Hepatic stellate cell (primary cell): ENCODE data around the gene SLC6A7.
"Not testable (repeated sequence)": the region's sequence is repeated elsewhere in the genome, so short reads cannot be mapped to it uniquely, and the experiment has no call there.

ENCODE experiments used
- DNase-seq: peaks from one replicate; pipeline ENCODE4 v3.0.0; 2011; ENCODE audit warnings: low spot score

The SLC6A7 gene

GRCh38 chr5:150217873-150218692 lies 28.2 kb downstream of the SLC6A7 start:
- peak; percentile 90 for DNase-seq

GRCh38 chr5:150218693-150219035 lies 28.8 kb downstream of the SLC6A7 start:
- DNase-seq: no peak

GRCh38 chr5:150219142-150219541 lies 29.3 kb downstream of the SLC6A7 start:
- peak; percentile 59 for DNase-seq

GRCh38 chr5:150219861-150220260 lies 30.0 kb downstream of the SLC6A7 start:
- no peak for DNase-seq

DNA sequence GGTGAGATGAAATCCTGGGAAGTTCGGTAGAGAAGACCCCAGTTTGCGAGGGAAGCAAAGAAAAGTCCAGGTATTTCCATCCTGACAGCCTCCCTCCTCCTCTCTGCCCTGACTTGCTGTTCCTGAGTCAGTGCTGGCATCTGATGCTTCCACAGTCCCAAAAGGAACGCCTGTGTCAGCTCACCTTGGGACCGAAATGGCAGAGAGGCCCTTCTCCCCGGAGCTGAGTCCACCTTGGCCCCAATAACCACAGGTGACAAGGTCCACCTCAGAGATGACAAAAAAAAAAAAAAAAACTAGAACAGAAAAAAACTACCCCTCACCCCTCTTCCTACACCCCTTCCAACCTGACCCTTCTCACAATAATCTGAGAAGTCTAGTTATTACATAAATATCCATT lies 31.6 kb downstream of the SLC6A7 start:
- no peak for DNase-seq

- DNase-seq: no peak
These were observed 33.0 kb downstream of the SLC6A7 start for GRCh38 chr5:150222906-150223305.

GRCh38 chr5:150223474-150223873 lies 33.6 kb downstream of the SLC6A7 start:
- no peak for DNase-seq

DNA sequence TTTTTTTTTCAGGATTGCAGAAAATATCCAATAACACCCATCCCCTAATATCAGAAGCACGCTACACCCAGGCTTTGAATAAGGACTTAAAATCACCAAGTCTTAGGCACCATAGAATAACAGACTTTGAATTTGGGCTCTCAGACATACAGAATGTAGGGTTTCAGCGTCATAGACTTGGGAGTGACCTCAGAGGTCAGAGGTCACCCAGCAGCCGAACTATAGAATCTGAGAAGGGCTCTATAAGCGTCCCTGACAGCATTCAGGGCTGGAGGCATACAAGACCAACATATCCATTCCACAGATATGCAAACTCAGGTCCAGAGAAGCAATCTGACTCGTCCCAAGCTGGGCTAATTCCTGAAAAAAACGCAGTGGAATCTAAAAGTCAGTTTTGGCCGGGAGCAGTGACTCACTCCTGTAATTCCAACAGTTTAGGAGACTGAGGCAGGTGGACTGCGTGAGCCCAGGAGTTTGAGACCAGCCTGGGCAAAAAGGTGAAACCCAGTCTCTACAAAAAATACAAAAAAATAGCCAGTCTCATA lies 34.7 kb downstream of the SLC6A7 start:
- DNase-seq: peak; percentile 54

- no peak for DNase-seq
These were observed 37.2 kb downstream of the SLC6A7 start for GRCh38 chr5:150227036-150227435.

GRCh38 chr5:150227606-150228273 lies 37.9 kb downstream of the SLC6A7 start:
- DNase-seq: no peak

- no peak for DNase-seq
These were observed 39.7 kb downstream of the SLC6A7 start for GRCh38 chr5:150229571-150229970.

GRCh38 chr5:150230842-150231241 lies 41.0 kb downstream of the SLC6A7 start:
- no peak for DNase-seq

DNA sequence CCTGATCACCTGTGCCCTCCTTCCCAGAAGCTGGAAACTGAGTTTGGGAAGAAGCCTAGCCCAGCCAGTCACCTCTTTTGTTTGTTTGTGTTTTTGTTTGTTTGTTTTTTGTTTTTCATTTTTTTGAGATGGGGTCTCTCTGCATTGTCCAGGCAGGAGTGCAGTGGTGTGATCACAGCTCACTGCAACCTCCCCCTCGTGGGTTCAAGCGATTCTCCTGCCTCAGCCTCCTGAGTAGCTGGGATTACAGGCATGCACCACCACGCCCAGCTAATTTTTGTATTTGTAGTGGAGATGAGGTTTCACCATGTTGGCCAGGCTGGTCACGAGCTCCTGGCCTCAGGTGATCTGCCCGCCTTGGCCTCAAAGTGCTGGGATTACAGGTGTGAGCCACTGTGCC lies 43.8 kb downstream of the SLC6A7 start:
- not testable (repeated sequence) for DNase-seq

GRCh38 chr5:150234576-150235499 lies 45.0 kb downstream of the SLC6A7 start:
- no peak for DNase-seq

GRCh38 chr5:150235500-150235854 lies 45.6 kb downstream of the SLC6A7 start:
- DNase-seq: no peak

- no peak for DNase-seq
These were observed 46.5 kb downstream of the SLC6A7 start for GRCh38 chr5:150236313-150236712.

DNA sequence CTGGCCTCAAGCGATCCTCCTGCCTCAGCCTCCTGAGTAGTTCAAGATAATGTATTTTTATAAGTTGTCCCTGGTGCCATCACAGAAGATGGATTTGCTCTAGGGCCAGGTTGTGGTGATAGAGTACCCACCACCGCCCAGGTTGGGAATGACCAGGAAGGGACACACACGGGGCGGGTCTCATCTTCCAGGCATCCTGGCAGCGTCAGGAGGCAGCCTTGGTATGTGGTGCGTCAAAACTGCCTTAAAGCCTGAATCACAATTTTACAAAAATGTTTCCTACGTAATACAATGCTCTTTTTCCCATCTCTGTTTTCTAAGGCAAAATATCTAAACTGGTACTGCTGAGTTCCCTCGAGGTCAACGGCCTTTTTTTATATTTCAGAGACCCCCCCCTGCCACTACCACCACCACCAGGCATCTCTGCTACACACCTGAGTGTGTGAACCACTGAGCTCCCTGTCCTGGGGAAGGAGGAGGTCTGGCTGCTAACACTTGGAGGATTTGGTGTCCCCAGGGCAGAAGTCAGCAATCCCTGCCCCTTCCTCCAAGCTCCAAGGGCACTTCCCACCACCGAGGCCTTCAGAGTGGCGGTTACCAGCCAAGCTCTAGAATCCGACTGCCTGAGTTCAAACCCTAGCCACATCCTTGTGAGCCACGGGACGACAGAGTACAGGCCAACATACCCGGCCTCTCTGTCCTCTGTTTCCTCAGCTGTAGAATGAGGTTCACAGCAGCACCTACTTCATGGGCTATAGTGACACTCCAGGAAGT lies 47.3 kb downstream of the SLC6A7 start:
- DNase-seq: no peak

DNA sequence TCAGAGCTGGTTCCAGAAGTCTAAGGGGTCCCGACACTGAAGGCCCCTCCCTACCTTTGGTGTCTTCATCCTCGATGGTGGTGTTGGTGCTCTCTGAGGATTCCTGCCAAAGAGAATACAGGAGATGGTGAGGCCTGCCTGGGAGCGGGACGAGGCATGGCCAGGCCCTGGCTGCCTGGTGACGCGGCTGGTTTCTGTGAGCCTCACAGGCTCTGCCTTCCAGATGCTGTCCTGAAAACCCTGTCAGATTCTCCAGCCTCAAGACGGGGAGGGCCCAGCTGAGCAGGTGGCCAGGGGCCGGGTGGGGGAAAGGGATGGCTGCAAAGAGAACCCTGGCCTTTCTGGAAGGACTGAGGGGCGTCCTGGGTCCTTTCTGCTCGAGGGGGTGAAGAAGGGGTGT lies 48.8 kb downstream of the SLC6A7 start:
- no peak for DNase-seq

GRCh38 chr5:150239099-150239793 lies 49.4 kb downstream of the SLC6A7 start:
- DNase-seq: no peak

DNA sequence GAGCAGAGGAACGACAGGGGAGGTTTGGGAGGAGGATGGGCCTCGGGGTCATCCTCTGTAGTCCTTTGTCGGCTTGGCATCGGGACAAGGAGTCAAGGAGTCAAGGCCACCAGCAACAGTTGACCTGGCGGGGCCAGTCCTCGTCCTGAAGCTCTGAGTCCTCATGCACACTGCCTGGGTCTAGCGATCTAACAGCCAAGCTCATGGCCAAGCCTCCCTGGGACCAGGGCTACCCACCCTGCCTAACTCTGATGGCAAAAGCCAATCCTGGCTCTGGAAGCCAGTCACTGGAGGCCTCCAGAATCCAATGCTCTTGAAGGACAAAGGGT lies 49.9 kb downstream of the SLC6A7 start:
- no peak for DNase-seq
